GM12878 (cell line): Measurements from ENCODE around the gene TTLL3. TPM values are rescaled to one million over a fixed set of nuclear protein-coding genes. Genes with fewer than 3 reads are reported as not detected.

Experiments used
- EGR1 ChIP-seq, 2 experiments: IDR thresholded peaks; 1 replicate in 1 of 2; 2 replicates in 1 of 2; pipeline ENCODE4 v1.6.1; 2011 to 2012; ENCODE audit warnings: low read depth in 2 of 2, low read length in 2 of 2, borderline replicate concordance in 1 of 2, mild to moderate bottlenecking in 1 of 2, moderate library complexity in 1 of 2
- ETV6 ChIP-seq, 2 experiments: fragments of 450-650 bp in 1 of 2; IDR thresholded peaks in 1 of 2; conservative IDR thresholded peaks in 1 of 2; 2 replicates each; pipeline ENCODE4 v1.6.1; 2014; ENCODE audit warnings: antibody characterized with exemption in 1 of 2, borderline replicate concordance in 1 of 2, low read depth in 1 of 2, mild to moderate bottlenecking in 1 of 2, moderate library complexity in 1 of 2
- HSF1 ChIP-seq: fragments of 150-350 bp; IDR thresholded peaks from 2 replicates; pipeline ENCODE4 v1.6.1; 2014; ENCODE audit warnings: mild to moderate bottlenecking, low read depth, low read length
- MEF2B ChIP-seq: fragments of 450-650 bp; IDR thresholded peaks from 2 replicates; pipeline ENCODE4 v1.6.1; 2018; ENCODE audit warnings: mild to moderate bottlenecking, moderate library complexity; ENCODE audit not compliant: partially characterized antibody, poor library complexity, severe bottlenecking
- POLR2AphosphoS5 ChIP-seq: IDR thresholded peaks from 2 replicates; pipeline ENCODE4 v1.6.1; 2011; ENCODE audit warnings: mild to moderate bottlenecking, low read length, inconsistent platforms
- POU2F2 ChIP-seq: IDR thresholded peaks from 3 replicates; pipeline ENCODE4 v1.6.1; 2011; ENCODE audit warnings: low read depth, mild to moderate bottlenecking, low read length, borderline replicate concordance
- PRDM15 ChIP-seq: fragments of 450-650 bp; formaldehyde crosslinking; IDR thresholded peaks from 2 replicates; pipeline ENCODE4 v1.4.0; 2020; ENCODE audit warnings: mild to moderate bottlenecking, moderate library complexity
- SIN3A ChIP-seq: IDR thresholded peaks from 2 replicates; pipeline ENCODE4 v1.6.1; 2012; ENCODE audit warnings: low read depth, low read length, improper control_type of control experiment
- SMAD5 ChIP-seq: IDR thresholded peaks from 2 replicates; pipeline ENCODE4 v1.6.1; 2016; ENCODE audit warnings: antibody characterized with exemption, low read depth
- SPI1 ChIP-seq: IDR thresholded peaks from 2 replicates; pipeline ENCODE4 v1.6.1; 2011; ENCODE audit warnings: low read depth, mild to moderate bottlenecking, low read length, moderate library complexity, borderline replicate concordance; ENCODE audit not compliant: insufficient read depth
- YBX1 ChIP-seq: fragments of 450-650 bp; IDR thresholded peaks from 2 replicates; pipeline ENCODE4 v1.6.1; 2016; ENCODE audit warnings: antibody characterized with exemption
- YY1 ChIP-seq: IDR thresholded peaks from 2 replicates; pipeline ENCODE4 v1.6.1; 2011; ENCODE audit warnings: low read depth, mild to moderate bottlenecking, low read length
- polyA plus RNA-seq, 11 experiments: library from polyadenylated mRNA; depleted of rRNA in 4 of 11; unstranded in 6 of 11; stranded (reverse) in 5 of 11; fragments of >200 nt; fragmentation: Nextera tagmentation in 4 of 11; fragmentation: Illumina TruSeq in 1 of 11; extraction: Ambion mirVana in 4 of 11; extraction: Trizol in 1 of 11; gene quantifications; 1 replicate in 1 of 11; 2 replicates in 10 of 11; pipeline versions ENCODE4 v1.2.1 to v1.2.3, GENCODE V29; 2011 to 2016; ENCODE audit warnings: inconsistent platforms in 2 of 11, missing spikeins in 2 of 11, low read depth in 1 of 11
- total RNA-seq, 4 experiments: library from RNA; depleted of rRNA in 3 of 4; stranded (reverse); fragments of >200 nt in 3 of 4; fragmentation: Illumina TruSeq in 1 of 4; extraction: Trizol in 1 of 4; gene quantifications; 2 replicates each; pipeline versions ENCODE4 v1.2.1 to v1.2.3, GENCODE V29; 2013 to 2021

Gene TTLL3
- total and polyA plus RNA-seq, 10 of the 15 experiments (the other 5 are each of a cell fraction or from before 2014, with no cell fraction given): 4.2 to 51.3 (median 18.9) TPM

GRCh38 chr3:9793161-9793781 is 16.8 kb upstream of the TTLL3 start (continued):
- TF ChIP-seq PRDM15 (CRISPR knock-in tag) (0 out of 2 replicates have a peak, but pooled peaks have one; percentile 0), SIN3A (peak; percentile 32; the same call in 1 of the 2 replicates), SMAD5 (peak; percentile 12; the same call in 1 of the 2 replicates), YY1 (0 out of 2 replicates have a peak, but pooled peaks have one; percentile 8), EGR1 (IDR thresholded peaks at IDR 0.05; ENCODE audit: borderline replicate concordance in 1 of 2, low read depth in 2 of 2, low read length in 2 of 2) (no peak), MEF2B (peak; percentile 51), SPI1 (peak; percentile 46; the same call in 1 of the 2 replicates), HSF1 (no peak), POU2F2 (no peak; the same call in 2 of the 3 replicates), ETV6 (conservative IDR thresholded peaks at IDR 0.05 in 1 of 2, IDR thresholded peaks at IDR 0.05 in 1 of 2; ENCODE audit: borderline replicate concordance in 1 of 2, low read depth in 1 of 2) (no peak), YBX1 (no peak), POLR2AphosphoS5 (peak; percentile 92)
- TF ChIP-seq, all 136 proteins: peak for 15
